GM18909 (cell line): ENCODE measurements around the gene ARMCX6.
"Not testable (repeated sequence)": the region's sequence is repeated elsewhere in the genome, so short reads cannot be mapped to it uniquely, and the experiment has no call there.

ENCODE experiments used
- ATAC-seq: cut with Tn5 transposase; IDR thresholded peaks from one replicate; pipeline ENCODE4 v1.9.1; 2021; ENCODE audit warnings: mild to moderate bottlenecking; ENCODE audit not compliant: unreplicated experiment, poor library complexity

The ARMCX6 gene

GRCh38 chrX:101617211-101618191 lies at the start of gene ARMCX6:
TSS of gene ARMCX6 (minus strand) at chrX:101618000. CDS start at chrX:101616620, 1,380 bp downstream.
- peak; percentile 96 for ATAC-seq

- peak; percentile 63 for ATAC-seq
These were observed 41.8 kb upstream of the ARMCX6 start, which contains the start of gene ARMCX2 for GRCh38 chrX:101659601-101660063. TSS of gene ARMCX2 (minus strand) at chrX:101659850. CDS start at chrX:101657588, 2,262 bp downstream.

GRCh38 chrX:101658661-101659491 lies 41.1 kb upstream of the ARMCX6 start:
- peak; percentile 67 for ATAC-seq

- no peak for ATAC-seq
These were observed 39.7 kb upstream of the ARMCX6 start for GRCh38 chrX:101657495-101657894.

- ATAC-seq: no peak
These were observed 39.0 kb upstream of the ARMCX6 start for GRCh38 chrX:101656817-101657216.

- no peak for ATAC-seq
These were observed 37.7 kb upstream of the ARMCX6 start for GRCh38 chrX:101655534-101655933.

- not testable (repeated sequence) for ATAC-seq
These were observed 29.9 kb upstream of the ARMCX6 start for GRCh38 chrX:101647716-101648115.

GRCh38 chrX:101642093-101642492 lies 24.3 kb upstream of the ARMCX6 start:
- ATAC-seq: no peak

- ATAC-seq: no peak
These were observed 21.8 kb upstream of the ARMCX6 start for GRCh38 chrX:101639583-101639982.

- no peak for ATAC-seq
These were observed 1.6 kb upstream of the ARMCX6 start for GRCh38 chrX:101619364-101619763.

GRCh38 chrX:101605728-101606127 lies 12.1 kb downstream of the ARMCX6 start:
- ATAC-seq: no peak

GRCh38 chrX:101605146-101605545 lies 12.7 kb downstream of the ARMCX6 start:
- no peak for ATAC-seq

GRCh38 chrX:101602077-101602476 lies 15.7 kb downstream of the ARMCX6 start:
- ATAC-seq: no peak

GRCh38 chrX:101599592-101599991 lies 18.2 kb downstream of the ARMCX6 start:
- ATAC-seq: not testable (repeated sequence)

GRCh38 chrX:101595739-101596419 lies 21.9 kb downstream of the ARMCX6 start:
- ATAC-seq: peak; percentile 99
